ENCODE measurements around the gene CLTA.
"Not testable (repeated sequence)": the region's sequence is repeated elsewhere in the genome, so short reads cannot be mapped to it uniquely, and the experiment has no call there.

Gene CLTA

GRCh38 chr9:36158917-36159316, 31.8 kb upstream of the CLTA start:
- no peak for DNase-seq (ENCODE audit: low spot score)

- DNase-seq (ENCODE audit: low spot score) = not testable (repeated sequence)
Observed at GRCh38 chr9:36159509-36159908, 31.2 kb upstream of the CLTA start.

- not testable (repeated sequence) for DNase-seq (ENCODE audit: low spot score)
Observed at GRCh38 chr9:36160126-36160525, 30.6 kb upstream of the CLTA start.

- DNase-seq (ENCODE audit: low spot score) = no peak
Observed at GRCh38 chr9:36161187-36161586, 29.5 kb upstream of the CLTA start.

GRCh38 chr9:36162211-36162738, 28.4 kb upstream of the CLTA start:
- DNase-seq (ENCODE audit: low spot score) = no peak

- DNase-seq (ENCODE audit: low spot score) = no peak
Observed at GRCh38 chr9:36163049-36163785, 27.5 kb upstream of the CLTA start.

GRCh38 chr9:36163786-36164170, 26.9 kb upstream of the CLTA start:
- DNase-seq (ENCODE audit: low spot score) = no peak

GRCh38 chr9:36164372-36164771, 26.3 kb upstream of the CLTA start:
- DNase-seq (ENCODE audit: low spot score) = no peak

GRCh38 chr9:36164989-36165388, 25.7 kb upstream of the CLTA start:
- DNase-seq (ENCODE audit: low spot score) = no peak

GRCh38 chr9:36165826-36166167, 24.9 kb upstream of the CLTA start:
- no peak for DNase-seq (ENCODE audit: low spot score)

- DNase-seq (ENCODE audit: low spot score) = peak; percentile 93
Observed at GRCh38 chr9:36166168-36166927, 24.4 kb upstream of the CLTA start.

- no peak for DNase-seq (ENCODE audit: low spot score)
Observed at GRCh38 chr9:36169166-36169565, 21.6 kb upstream of the CLTA start, which contains the start of gene CCIN. Gene CCIN (plus strand): TSS chr9:36169388. CDS start chr9:36169503, 115 bp downstream.

GRCh38 chr9:36169708-36170107, 21.0 kb upstream of the CLTA start:
- no peak for DNase-seq (ENCODE audit: low spot score)

- no peak for DNase-seq (ENCODE audit: low spot score)
Observed at GRCh38 chr9:36170531-36170930, 20.2 kb upstream of the CLTA start.

GRCh38 chr9:36173861-36174260, 16.9 kb upstream of the CLTA start:
- DNase-seq (ENCODE audit: low spot score) = no peak

- DNase-seq (ENCODE audit: low spot score) = no peak
Observed at GRCh38 chr9:36174271-36174670, 16.4 kb upstream of the CLTA start.

- DNase-seq (ENCODE audit: low spot score) = no peak
Observed at GRCh38 chr9:36174731-36175130, 16.0 kb upstream of the CLTA start.

- not testable (repeated sequence) for DNase-seq (ENCODE audit: low spot score)
Observed at GRCh38 chr9:36175209-36175608, 15.5 kb upstream of the CLTA start.

GRCh38 chr9:36176496-36176895, 14.2 kb upstream of the CLTA start:
- DNase-seq (ENCODE audit: low spot score) = not testable (repeated sequence)

GRCh38 chr9:36177571-36177970, 13.2 kb upstream of the CLTA start:
- no peak for DNase-seq (ENCODE audit: low spot score)

GRCh38 chr9:36180243-36180642, 10.5 kb upstream of the CLTA start:
- DNase-seq (ENCODE audit: low spot score) = not testable (repeated sequence)

- DNase-seq (ENCODE audit: low spot score) = no peak
Observed at GRCh38 chr9:36187414-36187813, 3.3 kb upstream of the CLTA start.

GRCh38 chr9:36188212-36188611, 2.5 kb upstream of the CLTA start:
- no peak for DNase-seq (ENCODE audit: low spot score)
